Thyroid gland (tissue), 4 donors: ENCODE data around the gene PTPN21.

Experiments
- POLR2A ChIP-seq, 2 donors: fragments of 450-650 bp; IDR thresholded peaks; one replicate each; pipeline ENCODE4 v1.6.1; 2017; ENCODE audit warnings: antibody characterized with exemption in 2 of 2, mild to moderate bottlenecking in 2 of 2, moderate library complexity in 1 of 2
- TF ChIP-seq, protein P1 (sequence below), 6 experiments: fragments of 200-600 bp in 3 of 6; fragments of 450-650 bp in 3 of 6; sonication (generic) in 3 of 6; IDR thresholded peaks; one replicate each; pipeline ENCODE4 v1.5.1; 2016 to 2019; ENCODE audit warnings: antibody characterized with exemption in 6 of 6, mild to moderate bottlenecking in 2 of 6, inconsistent platforms in 1 of 6, moderate library complexity in 1 of 6

- TF ChIP-seq, protein P1, sequence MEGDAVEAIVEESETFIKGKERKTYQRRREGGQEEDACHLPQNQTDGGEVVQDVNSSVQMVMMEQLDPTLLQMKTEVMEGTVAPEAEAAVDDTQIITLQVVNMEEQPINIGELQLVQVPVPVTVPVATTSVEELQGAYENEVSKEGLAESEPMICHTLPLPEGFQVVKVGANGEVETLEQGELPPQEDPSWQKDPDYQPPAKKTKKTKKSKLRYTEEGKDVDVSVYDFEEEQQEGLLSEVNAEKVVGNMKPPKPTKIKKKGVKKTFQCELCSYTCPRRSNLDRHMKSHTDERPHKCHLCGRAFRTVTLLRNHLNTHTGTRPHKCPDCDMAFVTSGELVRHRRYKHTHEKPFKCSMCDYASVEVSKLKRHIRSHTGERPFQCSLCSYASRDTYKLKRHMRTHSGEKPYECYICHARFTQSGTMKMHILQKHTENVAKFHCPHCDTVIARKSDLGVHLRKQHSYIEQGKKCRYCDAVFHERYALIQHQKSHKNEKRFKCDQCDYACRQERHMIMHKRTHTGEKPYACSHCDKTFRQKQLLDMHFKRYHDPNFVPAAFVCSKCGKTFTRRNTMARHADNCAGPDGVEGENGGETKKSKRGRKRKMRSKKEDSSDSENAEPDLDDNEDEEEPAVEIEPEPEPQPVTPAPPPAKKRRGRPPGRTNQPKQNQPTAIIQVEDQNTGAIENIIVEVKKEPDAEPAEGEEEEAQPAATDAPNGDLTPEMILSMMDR (IDR thresholded peaks at IDR 0.05) = no peak
- no peak for TF ChIP-seq POLR2A (IDR thresholded peaks at IDR 0.05)
Measured at GRCh38 chr14:88592031-88592430, 37.2 kb upstream of the PTPN21 start.
